SU-DHL-6 (cell line): ENCODE measurements around the gene VPS13D.

Source experiments
- H2AFZ ChIP-seq: fragments of 200-600 bp; sonication (generic); 2 replicates; pipeline ENCODE4 v1.6.1; 2014; ENCODE audit warnings: low read depth, mild to moderate bottlenecking, moderate library complexity, mixed read lengths, antibody characterized with exemption, low read length; ENCODE audit not compliant: severe bottlenecking
- H3F3A ChIP-seq: fragments of 200-600 bp; shearing (Covaris generic); 2 replicates; pipeline ENCODE4 v1.6.0; 2016; ENCODE audit warnings: antibody characterized with exemption, mild to moderate bottlenecking; ENCODE audit not compliant: insufficient read depth
- H3K27ac ChIP-seq: fragments of 200-600 bp; sonication (generic); 2 replicates; pipeline ENCODE4 v1.5.1; 2016; ENCODE audit warnings: low read depth, mild to moderate bottlenecking, low read length, moderate library complexity, mixed read lengths
- H3K27me3 ChIP-seq: fragments of 200-600 bp; sonication (generic), shearing (Covaris generic); 2 replicates; pipeline ENCODE4 v1.6.0; 2014; ENCODE audit warnings: mild to moderate bottlenecking, low read length
- H3K36me3 ChIP-seq: fragments of 200-600 bp; sonication (generic); 2 replicates; pipeline ENCODE4 v1.6.1; 2014; ENCODE audit warnings: mild to moderate bottlenecking, low read length, mixed read lengths
- H3K4me2 ChIP-seq: fragments of 300-600, 200-600 bp; shearing (Covaris generic), sonication (generic); 2 replicates; pipeline ENCODE4 v1.6.0; 2014; ENCODE audit warnings: low read length, low read depth, mild to moderate bottlenecking; ENCODE audit not compliant: poor library complexity, severe bottlenecking
- H3K4me3 ChIP-seq: fragments of 200-600 bp; sonication (generic); 2 replicates; pipeline ENCODE4 v1.5.1; 2014; ENCODE audit warnings: antibody characterized with exemption, low read length, mild to moderate bottlenecking, mixed read lengths; ENCODE audit not compliant: insufficient read depth, poor library complexity, severe bottlenecking
- H3K79me2 ChIP-seq: fragments of 200-600 bp; sonication (generic); 2 replicates; pipeline ENCODE4 v1.6.1; 2014; ENCODE audit warnings: mild to moderate bottlenecking, low read length, moderate library complexity; ENCODE audit not compliant: insufficient read depth
- H3K9ac ChIP-seq: fragments of 200-600 bp; sonication (generic); 2 replicates; pipeline ENCODE4 v1.7.0; 2014; ENCODE audit warnings: mild to moderate bottlenecking, low read length
- H3K9me2 ChIP-seq: fragments of 200-600 bp; sonication (generic); replicated peaks from 2 replicates; pipeline ENCODE4 v1.6.1; 2014; ENCODE audit warnings: low read length; ENCODE audit not compliant: insufficient read depth
- H3K9me3 ChIP-seq: fragments of 200-600 bp; sonication (generic); 2 replicates; pipeline ENCODE4 v1.6.1; 2014; ENCODE audit warnings: low read length, mixed read lengths; ENCODE audit not compliant: insufficient read depth
- H4K20me1 ChIP-seq: fragments of 200-600 bp; sonication (generic); 2 replicates; pipeline ENCODE4 v1.6.1; 2014; ENCODE audit warnings: low read depth, mild to moderate bottlenecking, antibody characterized with exemption, low read length, moderate library complexity, mixed read lengths
- EZH2phosphoT487 ChIP-seq: fragments of 200-600 bp; sonication (generic), shearing (Covaris generic); conservative IDR thresholded peaks from 2 replicates; pipeline ENCODE4 v1.6.1; 2018; ENCODE audit warnings: mild to moderate bottlenecking, antibody characterized with exemption, low read length, moderate library complexity, mixed read lengths
- TF ChIP-seq, protein P1 (sequence below): fragments of 200-600 bp; sonication (generic); IDR thresholded peaks from one replicate; pipeline ENCODE4 v1.5.1; 2017; ENCODE audit warnings: antibody characterized with exemption, mild to moderate bottlenecking, low read length, moderate library complexity; ENCODE audit not compliant: insufficient read depth, poor library complexity, severe bottlenecking

Gene VPS13D

DNA sequence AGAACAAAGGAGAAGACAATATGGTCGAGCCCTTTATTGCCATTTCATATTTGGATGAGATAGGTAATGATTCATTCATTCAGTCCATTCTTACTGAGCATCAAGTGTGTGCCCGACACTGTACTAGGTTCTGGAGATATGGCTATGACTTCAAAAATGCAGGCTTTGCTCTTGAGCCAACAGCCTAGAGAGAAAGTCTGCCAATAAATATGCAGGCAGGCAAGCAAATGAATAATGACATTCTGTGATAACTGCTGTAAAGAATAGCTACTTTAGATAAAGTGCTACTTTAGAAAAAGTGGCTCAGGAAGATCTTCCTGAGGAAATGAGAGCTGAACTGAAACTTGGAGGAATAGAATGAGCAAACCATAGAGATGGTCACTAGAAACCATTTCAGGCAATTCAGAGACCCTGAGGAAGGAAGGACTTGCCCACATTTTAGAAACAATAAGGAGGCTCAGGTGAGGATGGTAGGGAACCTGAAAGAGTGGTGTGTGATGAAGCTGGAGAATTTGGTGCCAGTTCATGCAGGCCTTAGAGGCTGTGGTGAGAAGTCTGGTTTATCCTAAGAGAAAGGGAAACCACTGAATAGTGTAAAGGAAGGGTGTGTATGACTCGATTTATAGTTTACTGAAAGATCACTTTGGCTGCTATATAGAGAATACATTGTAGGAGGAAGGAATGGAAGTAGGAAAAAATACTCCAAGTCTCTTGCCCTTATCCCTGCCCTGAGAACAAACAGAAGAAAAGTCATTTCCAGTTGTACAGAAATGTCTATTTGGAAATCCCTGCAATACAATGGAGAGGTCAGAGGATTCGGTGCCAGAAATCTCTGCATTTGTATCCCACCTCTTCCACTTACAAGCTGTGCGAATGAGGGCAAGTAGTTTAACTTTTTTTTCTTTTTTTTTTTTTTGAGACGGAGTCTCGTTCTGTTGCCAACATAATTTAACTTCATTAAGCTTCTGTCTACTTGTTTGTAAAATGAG lies 167.9 kb downstream of the VPS13D start:
- H3K79me2 ChIP-seq: no peaks in the 10 kb centered on the region
- H3K27me3 ChIP-seq: no peaks in the 10 kb centered on the region
- no peak overlapping the region for H3K4me3 ChIP-seq
- H3K27ac ChIP-seq: no peak overlapping the region
- no peaks in the 10 kb centered on the region for H3F3A ChIP-seq
- no peak overlapping the region for H3K9ac ChIP-seq
- TF ChIP-seq EZH2phosphoT487: no peak
- TF ChIP-seq, protein P1, sequence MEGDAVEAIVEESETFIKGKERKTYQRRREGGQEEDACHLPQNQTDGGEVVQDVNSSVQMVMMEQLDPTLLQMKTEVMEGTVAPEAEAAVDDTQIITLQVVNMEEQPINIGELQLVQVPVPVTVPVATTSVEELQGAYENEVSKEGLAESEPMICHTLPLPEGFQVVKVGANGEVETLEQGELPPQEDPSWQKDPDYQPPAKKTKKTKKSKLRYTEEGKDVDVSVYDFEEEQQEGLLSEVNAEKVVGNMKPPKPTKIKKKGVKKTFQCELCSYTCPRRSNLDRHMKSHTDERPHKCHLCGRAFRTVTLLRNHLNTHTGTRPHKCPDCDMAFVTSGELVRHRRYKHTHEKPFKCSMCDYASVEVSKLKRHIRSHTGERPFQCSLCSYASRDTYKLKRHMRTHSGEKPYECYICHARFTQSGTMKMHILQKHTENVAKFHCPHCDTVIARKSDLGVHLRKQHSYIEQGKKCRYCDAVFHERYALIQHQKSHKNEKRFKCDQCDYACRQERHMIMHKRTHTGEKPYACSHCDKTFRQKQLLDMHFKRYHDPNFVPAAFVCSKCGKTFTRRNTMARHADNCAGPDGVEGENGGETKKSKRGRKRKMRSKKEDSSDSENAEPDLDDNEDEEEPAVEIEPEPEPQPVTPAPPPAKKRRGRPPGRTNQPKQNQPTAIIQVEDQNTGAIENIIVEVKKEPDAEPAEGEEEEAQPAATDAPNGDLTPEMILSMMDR: no peak
- no peaks in the 10 kb centered on the region for H3K36me3 ChIP-seq
- no peaks in the 10 kb centered on the region for H4K20me1 ChIP-seq
- H3K4me2 ChIP-seq: no peak overlapping the region
- H3K9me3 ChIP-seq: no peaks in the 10 kb centered on the region
- no peak overlapping the region for H2AFZ ChIP-seq
- no peaks in the 10 kb centered on the region for H3K9me2 ChIP-seq

DNA sequence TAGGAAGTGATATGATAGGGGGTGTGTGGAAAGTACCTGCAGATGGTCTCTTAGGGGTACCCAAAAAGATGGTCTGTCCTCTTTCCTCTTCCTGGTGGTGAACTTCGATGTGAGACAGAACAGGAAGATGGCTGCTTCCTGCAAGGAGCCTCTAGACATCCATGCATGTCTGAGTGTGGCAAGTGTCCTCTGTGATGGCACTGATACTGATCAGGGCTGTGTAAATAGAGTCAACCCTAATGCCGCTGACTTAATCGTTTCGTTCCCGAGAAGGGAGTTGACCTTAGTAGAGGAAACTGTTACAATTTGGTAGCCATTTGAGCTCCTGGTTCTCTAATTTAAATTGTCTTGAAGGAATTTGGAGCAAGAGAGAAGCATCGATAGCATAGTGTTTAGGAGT lies 168.6 kb downstream of the VPS13D start:
- no peaks in the 10 kb centered on the region for H3K79me2 ChIP-seq
- H4K20me1 ChIP-seq: no peaks in the 10 kb centered on the region
- H3K9me2 ChIP-seq: no peaks in the 10 kb centered on the region
- TF ChIP-seq, protein P1: no peak
- no peak for TF ChIP-seq EZH2phosphoT487
- H3K4me3 ChIP-seq: no peak overlapping the region
- no peak overlapping the region for H3K9ac ChIP-seq
- no peaks in the 10 kb centered on the region for H3K9me3 ChIP-seq
- H3K27ac ChIP-seq: no peak overlapping the region
- no peak overlapping the region for H3K4me2 ChIP-seq
- H3K27me3 ChIP-seq: no peaks in the 10 kb centered on the region
- H3K36me3 ChIP-seq: no peaks in the 10 kb centered on the region
- no peaks in the 10 kb centered on the region for H3F3A ChIP-seq
- no peak overlapping the region for H2AFZ ChIP-seq

DNA sequence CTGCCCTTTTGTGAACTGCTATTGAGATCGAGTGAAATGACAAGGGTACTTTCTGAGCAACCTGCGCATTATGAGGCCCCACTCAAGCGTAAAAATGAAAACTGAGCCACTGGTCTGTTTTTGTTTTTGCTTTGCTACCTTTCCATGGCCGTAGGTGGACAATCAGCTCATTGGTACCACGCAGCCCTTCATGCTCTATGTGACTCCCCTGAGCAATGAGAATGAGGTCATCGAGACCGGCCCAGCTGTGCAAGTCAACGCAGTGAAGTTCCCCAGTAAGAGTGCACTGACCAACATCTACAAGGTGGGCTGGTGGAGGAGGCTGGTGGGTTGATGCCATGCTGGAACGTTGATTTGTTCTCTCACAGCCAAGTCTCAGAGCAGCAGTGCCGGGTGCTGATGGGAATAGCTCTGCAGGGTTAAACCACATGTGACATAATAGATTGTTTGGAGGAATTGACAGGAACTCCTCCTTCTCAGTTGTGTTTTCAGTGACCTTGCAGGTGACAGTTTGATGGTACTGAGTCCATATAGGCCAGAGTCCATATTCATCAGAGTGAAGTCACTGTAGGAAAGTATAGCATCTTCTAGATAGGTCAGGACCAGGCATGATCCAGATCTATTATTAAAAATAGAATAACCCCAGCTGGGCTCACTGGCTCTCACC lies 170.3 kb downstream of the VPS13D start:
- Histone ChIP-seq H3K9me3 (no peaks in the 10 kb centered on the region), H4K20me1 (no peaks in the 10 kb centered on the region), H3K9me2 (no peaks in the 10 kb centered on the region), H3K4me2 (no peak overlapping the region), H3K36me3 (no peaks in the 10 kb centered on the region), H3K9ac (no peak overlapping the region), H3K79me2 (no peaks in the 10 kb centered on the region), H2AFZ (no peak overlapping the region), H3F3A (no peaks in the 10 kb centered on the region), H3K27me3 (no peaks in the 10 kb centered on the region), H3K27ac (no peak overlapping the region), H3K4me3 (no peak overlapping the region)
- no peak for TF ChIP-seq EZH2phosphoT487
- TF ChIP-seq, protein P1: no peak
